ENCODE measurements around the gene SLC47A2.

DNA sequence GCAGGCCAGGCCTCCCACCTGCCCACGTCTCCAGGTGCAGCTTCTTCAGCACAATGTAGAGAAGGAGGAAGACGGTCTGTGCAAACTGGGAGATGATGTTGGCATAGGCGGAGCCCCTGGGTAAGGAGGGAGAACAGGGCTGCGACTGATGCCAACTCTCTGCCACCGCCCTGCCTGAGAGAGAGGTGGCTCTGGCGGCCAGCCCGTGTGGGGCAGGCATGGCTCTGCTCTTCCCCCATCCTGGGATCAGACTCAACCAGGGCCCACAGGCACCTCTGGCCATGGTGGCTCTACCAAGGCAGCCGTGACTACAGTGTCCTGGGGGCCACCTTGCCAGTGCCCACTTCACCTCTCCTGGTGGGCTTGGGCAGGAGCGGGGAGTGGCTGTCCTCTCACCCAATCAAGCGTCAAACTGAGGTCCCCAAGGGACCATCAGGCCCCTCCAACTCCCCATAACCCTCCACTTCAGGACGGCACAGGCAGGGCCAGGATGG lies 8.6 kb downstream of the SLC47A2 start:
- TF ChIP-seq, protein P1, sequence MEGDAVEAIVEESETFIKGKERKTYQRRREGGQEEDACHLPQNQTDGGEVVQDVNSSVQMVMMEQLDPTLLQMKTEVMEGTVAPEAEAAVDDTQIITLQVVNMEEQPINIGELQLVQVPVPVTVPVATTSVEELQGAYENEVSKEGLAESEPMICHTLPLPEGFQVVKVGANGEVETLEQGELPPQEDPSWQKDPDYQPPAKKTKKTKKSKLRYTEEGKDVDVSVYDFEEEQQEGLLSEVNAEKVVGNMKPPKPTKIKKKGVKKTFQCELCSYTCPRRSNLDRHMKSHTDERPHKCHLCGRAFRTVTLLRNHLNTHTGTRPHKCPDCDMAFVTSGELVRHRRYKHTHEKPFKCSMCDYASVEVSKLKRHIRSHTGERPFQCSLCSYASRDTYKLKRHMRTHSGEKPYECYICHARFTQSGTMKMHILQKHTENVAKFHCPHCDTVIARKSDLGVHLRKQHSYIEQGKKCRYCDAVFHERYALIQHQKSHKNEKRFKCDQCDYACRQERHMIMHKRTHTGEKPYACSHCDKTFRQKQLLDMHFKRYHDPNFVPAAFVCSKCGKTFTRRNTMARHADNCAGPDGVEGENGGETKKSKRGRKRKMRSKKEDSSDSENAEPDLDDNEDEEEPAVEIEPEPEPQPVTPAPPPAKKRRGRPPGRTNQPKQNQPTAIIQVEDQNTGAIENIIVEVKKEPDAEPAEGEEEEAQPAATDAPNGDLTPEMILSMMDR (IDR thresholded peaks at IDR 0.05) = no peak
- TF ChIP-seq ZFX (IDR thresholded peaks at IDR 0.05; ENCODE audit: borderline replicate concordance) = no peak
